Liver (tissue), 3 donors: Measurements from ENCODE around the gene WDR45.

Experiments used
- CTCF ChIP-seq: fragments of 150-350 bp; IDR thresholded peaks from 2 replicates; pipeline ENCODE4 v1.5.1; 2017; ENCODE audit warnings: improper control_type of control experiment, low read depth, low read length; ENCODE audit not compliant: missing input control
- FOXA1 ChIP-seq: IDR thresholded peaks from 2 replicates; pipeline ENCODE4 v1.6.1; 2016; ENCODE audit warnings: antibody characterized with exemption
- RAD21 ChIP-seq, 2 donors: IDR thresholded peaks; 2 replicates each; pipeline ENCODE4 v1.6.1; 2016; ENCODE audit warnings: antibody characterized with exemption in 2 of 2, mild to moderate bottlenecking in 2 of 2
- REST ChIP-seq: IDR thresholded peaks from 2 replicates; pipeline ENCODE4 v1.6.1; 2016; ENCODE audit warnings: antibody characterized with exemption, mild to moderate bottlenecking
- YY1 ChIP-seq: IDR thresholded peaks from 2 replicates; pipeline ENCODE4 v1.6.1; 2016; ENCODE audit warnings: antibody characterized with exemption, mild to moderate bottlenecking
- donor health status: healthy.
- donor health status: healthy.

- TF ChIP-seq RAD21 (IDR thresholded peaks at IDR 0.05) (no peak), FOXA1 (no peak), CTCF (no peak), YY1 (no peak), REST (no peak)
Observed at GRCh38 chrX:49063715-49064114, 16.0 kb downstream of the WDR45 start.
